Hindlimb muscle (tissue), 1 donor: ENCODE data around the gene FKBP9. TPM values are rescaled to one million over a fixed set of nuclear protein-coding genes. Genes with fewer than 3 reads are reported as not detected.

ENCODE experiments used
- DNase-seq: peaks from one replicate; pipeline ENCODE4 v3.0.0-alpha.2; 2013
- polyA plus RNA-seq: library from polyadenylated mRNA; unstranded; fragments of 120-200 nt; gene quantifications from one replicate; pipeline ENCODE4 v1.2.1, GENCODE V29; 2013; ENCODE audit not compliant: insufficient read length

FKBP9 gene
- polyA plus RNA-seq, 1 donor, result 132 TPM

DNA sequence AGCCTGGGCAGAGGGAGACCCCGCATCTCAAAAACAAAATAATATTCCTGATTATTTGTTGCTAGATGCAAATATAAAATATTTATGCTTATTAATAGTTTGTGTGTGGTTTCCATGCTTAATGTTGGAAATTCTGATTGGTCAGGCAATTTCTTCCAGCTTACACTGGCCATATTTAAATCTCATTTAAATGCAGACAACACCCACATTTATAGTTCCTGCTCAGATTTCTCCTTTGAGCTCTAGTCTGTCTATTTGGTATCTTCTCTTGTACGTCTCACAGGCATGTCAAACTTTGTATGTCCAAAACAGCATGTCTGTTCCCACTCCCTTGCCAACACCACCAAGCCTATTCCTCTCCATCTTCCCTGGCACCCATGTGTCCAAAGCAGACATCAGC lies 52.5 kb downstream of the FKBP9 start:
- DNase-seq, result no peak

- DNase-seq, result no peak
Measured at GRCh38 chr7:33012364-33012763, 55.1 kb downstream of the FKBP9 start.

DNA sequence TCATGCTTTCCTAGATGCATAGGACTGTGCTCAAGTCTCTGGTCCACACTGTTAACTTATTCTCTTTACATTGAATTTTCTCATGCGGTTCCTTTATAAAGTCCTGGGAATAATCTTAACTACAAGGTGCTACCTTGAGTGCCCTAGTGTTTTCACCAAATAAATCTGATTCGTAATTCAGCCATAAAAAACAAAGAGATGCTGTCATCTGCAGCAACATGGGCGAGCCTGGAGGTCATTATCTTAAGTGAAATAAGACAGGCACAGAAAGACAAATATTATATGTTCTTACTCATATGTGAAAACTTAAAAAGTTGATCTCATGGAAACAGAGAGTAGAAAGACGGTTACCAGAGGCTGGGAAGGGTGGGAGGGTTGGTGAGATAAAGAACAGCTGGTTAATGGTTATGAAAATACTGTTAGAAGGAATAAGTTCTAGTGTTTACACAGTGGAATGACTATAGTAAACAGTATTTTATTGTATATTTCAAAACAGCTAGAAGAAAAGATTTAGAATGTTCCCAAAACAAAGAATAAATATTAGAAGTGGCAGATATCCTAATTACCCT lies 67.0 kb downstream of the FKBP9 start:
- no peak for DNase-seq

DNA sequence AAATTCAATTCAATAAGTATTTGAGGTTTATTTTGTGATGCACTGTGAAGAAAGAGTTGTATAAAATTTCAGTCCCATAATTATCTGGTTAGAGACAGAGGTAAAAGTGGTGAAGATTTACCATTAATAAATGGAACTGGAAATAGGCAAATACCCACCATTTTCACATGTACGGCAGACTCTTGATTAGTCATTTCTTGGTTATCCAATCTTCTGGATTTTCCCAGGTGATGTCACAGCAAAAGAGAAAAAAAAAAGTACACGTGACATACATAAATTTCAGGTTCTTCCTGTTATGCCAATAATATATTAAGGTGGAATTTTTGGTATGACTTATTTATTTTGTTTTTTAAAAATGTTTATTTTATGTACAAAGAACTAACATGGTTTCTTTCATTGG lies 78.5 kb downstream of the FKBP9 start:
- DNase-seq, result no peak

DNA sequence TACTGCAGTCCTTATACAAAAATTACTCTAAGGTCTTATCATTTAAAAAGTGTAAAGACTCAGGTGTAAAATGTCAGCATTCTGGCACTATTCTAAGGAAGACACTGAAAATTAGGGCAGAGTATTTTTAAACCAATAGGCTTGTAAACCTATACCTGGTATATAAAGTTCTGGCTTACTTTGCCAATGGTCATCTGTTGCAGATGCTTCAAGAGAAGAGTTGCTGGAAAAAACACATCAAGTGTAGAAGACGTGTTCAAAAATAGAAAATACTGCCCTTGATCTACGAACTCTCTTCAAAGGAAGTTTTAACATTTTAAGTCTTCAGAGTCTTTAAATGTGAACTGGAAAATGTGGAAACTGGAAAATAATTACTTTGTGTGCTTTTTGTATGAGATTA lies 81.4 kb downstream of the FKBP9 start:
- DNase-seq, result no peak

- DNase-seq, result peak; percentile 19
Measured at GRCh38 chr7:33039257-33039902, 82.1 kb downstream of the FKBP9 start.

DNA sequence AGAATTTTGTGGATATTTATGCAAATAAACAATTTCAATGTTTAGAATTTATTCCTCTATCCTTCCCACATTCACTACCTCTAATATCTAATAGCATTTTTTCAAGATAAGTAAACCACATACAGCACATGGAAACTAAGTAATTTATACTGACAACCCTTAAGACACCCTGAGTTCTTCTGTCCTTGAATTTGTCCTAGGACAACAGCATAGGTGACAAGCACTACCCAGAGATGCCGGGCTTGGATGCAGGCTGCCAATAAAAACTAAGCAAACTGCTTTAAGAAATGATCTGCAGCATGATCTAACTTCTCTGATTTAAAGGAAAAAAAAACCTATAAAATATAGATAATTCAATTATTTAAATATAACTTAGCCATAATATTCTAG lies 82.7 kb downstream of the FKBP9 start:
- no peak for DNase-seq

GRCh38 chr7:33040803-33041516 lies 83.7 kb downstream of the FKBP9 start:
- no peak for DNase-seq

- no peak for DNase-seq
Measured at GRCh38 chr7:33041631-33042428, 84.6 kb downstream of the FKBP9 start.

DNA sequence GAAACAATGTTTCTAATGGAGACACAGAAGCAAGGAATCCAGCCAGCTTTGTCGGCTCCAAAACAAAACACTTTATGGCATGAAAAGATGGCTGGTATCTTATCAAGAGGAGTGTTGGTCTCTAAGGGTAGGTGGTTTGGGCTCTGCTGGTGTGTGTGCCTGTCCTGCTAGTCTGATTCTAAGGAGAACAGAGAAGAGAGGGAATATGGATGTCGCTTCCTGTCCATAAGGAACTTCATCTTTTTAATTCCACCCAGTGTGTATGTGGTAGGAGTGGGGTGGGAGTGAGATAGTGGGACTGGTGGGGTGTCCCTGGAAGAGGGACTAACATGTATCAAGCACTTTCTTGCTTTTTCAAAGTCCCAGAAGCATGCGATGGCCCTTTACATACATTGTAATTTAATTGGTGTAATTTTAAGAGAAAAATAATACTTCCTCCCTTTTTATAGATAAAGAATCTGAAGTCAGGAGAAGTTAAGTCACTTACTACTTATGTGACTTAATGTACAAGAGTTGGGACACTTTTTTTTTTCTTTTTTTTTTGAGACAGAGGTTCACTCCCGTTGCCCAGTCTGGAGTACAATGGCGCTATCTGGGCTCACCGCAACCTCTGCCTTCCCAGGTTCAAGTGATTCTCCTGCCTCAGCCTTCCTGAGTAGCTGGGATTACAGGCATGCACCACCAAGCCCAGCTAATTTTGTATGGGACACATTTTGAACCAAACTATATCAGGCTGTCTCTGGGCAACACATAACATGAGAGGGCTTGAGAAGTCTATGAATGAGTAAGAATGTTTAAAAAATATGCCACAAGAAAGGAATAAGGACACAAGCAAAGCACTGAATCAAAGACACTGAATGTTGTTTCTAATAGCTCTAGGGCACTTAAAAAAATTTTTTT lies 86.5 kb downstream of the FKBP9 start:
- no peak for DNase-seq

DNA sequence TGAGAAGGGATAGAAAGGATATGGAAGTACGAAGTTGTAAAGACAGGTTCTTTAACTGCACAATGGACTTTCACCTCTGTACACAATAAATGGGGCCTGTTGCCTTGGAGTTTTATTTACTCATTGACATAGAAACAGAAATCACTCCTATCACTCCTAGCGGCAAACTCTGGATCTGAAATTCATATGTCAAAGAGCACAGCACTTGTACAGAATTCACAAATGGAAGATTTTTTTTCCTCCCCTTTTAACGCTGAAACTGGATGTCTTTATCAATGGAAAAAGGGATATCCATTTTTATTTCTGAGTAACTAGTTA lies 87.1 kb downstream of the FKBP9 start:
- DNase-seq, result no peak

DNA sequence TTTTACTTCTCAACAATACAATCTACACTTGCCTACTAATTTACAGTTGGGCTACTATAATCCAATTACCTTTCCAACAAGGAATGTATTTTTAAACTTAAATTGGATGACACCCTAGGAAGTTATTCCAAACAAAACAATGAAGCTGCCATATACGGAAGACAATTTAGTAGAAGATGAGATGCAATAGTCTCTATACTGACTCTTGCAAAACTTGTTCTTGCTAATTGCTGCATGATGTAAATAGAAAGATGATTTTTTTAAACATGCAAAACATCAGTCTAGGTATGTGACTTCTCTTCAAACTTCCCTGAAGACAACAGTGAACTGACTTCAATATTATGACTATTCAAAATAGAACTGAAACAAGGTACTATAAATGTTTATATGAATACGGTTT lies 87.7 kb downstream of the FKBP9 start:
- DNase-seq, result no peak

- DNase-seq, result no peak
Measured at GRCh38 chr7:33048257-33048656, 91.0 kb downstream of the FKBP9 start.

- no peak for DNase-seq
Measured at GRCh38 chr7:33048704-33049103, 91.5 kb downstream of the FKBP9 start.

- no peak for DNase-seq
Measured at GRCh38 chr7:33050535-33051318, 93.5 kb downstream of the FKBP9 start.

GRCh38 chr7:33053721-33054120 lies 96.5 kb downstream of the FKBP9 start:
- no peak for DNase-seq

- no peak for DNase-seq
Measured at GRCh38 chr7:33054261-33054964, 97.2 kb downstream of the FKBP9 start.

DNA sequence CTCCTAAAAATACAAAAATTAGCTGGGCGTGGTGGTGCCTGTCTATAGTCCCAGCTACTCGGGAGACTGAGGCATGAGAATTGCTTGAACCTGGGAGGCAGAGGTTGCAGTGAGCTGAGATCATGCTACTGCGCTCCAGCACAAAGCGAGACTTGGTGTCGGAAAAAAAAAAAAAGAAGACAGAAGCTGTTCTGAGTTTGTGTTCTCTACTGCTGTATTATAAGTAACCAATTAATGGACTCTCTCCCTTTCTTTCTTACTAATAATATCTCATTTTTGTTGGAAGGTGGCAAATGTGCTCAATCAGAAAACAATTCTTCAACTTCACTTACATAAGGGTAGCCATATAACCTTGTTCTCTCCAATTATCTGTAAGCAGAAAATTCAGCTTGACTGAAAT lies 97.9 kb downstream of the FKBP9 start:
- no peak for DNase-seq
